Measurements from ENCODE around the gene PRKAR1B.

DNA sequence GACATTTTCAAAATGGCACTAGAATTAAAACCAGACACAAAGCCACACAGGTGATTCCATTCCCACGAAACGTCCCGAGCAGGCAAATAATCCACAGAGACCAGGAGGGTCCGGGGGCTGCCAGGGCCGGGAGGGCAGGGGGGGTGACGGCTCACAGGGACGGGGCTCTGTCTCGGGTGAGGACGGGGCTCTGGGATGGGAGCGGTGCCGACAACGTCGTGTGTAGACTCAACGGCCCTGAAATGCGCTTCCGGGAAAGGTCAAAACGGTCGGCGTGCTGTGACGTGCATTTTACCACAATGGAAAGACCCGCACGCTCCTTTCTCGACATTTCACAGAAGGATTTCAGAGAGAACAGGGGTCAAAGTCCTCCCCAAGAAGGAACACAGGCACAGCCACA is 144.2 kb downstream of the PRKAR1B start:
- TF ChIP-seq POLR2A (IDR thresholded peaks at IDR 0.05; ENCODE audit: borderline replicate concordance, extremely low read depth, insufficient read depth, insufficient read length) (no peak), YY1 (IDR thresholded peaks at IDR 0.05; ENCODE audit: extremely low read depth, insufficient replicate concordance, low read depth, low read length) (no peak), FOSL1 (IDR thresholded peaks at IDR 0.05; ENCODE audit: low read depth) (no peak), EZH2 (IDR thresholded peaks at IDR 0.05) (no peak), POLR2AphosphoS5 (IDR thresholded peaks at IDR 0.05; ENCODE audit: low read depth, low read length) (no peak), ZNF274 (IDR thresholded peaks at IDR 0.05; ENCODE audit: low read depth, low read length) (no peak), ZFX (IDR thresholded peaks at IDR 0.05) (no peak), SRF (IDR thresholded peaks at IDR 0.05; ENCODE audit: low read depth) (no peak), TCF7L2 (IDR thresholded peaks at IDR 0.05; ENCODE audit: borderline replicate concordance, extremely low read depth, insufficient read depth, insufficient read length) (no peak), SP1 (IDR thresholded peaks at IDR 0.05; ENCODE audit: low read depth) (no peak)
- TF ChIP-seq, protein P1, sequence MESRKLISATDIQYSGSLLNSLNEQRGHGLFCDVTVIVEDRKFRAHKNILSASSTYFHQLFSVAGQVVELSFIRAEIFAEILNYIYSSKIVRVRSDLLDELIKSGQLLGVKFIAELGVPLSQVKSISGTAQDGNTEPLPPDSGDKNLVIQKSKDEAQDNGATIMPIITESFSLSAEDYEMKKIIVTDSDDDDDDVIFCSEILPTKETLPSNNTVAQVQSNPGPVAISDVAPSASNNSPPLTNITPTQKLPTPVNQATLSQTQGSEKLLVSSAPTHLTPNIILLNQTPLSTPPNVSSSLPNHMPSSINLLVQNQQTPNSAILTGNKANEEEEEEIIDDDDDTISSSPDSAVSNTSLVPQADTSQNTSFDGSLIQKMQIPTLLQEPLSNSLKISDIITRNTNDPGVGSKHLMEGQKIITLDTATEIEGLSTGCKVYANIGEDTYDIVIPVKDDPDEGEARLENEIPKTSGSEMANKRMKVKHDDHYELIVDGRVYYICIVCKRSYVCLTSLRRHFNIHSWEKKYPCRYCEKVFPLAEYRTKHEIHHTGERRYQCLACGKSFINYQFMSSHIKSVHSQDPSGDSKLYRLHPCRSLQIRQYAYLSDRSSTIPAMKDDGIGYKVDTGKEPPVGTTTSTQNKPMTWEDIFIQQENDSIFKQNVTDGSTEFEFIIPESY (IDR thresholded peaks at IDR 0.05; ENCODE audit: extremely low read depth, insufficient replicate concordance, low read length), result no peak
- TF ChIP-seq, protein P2, sequence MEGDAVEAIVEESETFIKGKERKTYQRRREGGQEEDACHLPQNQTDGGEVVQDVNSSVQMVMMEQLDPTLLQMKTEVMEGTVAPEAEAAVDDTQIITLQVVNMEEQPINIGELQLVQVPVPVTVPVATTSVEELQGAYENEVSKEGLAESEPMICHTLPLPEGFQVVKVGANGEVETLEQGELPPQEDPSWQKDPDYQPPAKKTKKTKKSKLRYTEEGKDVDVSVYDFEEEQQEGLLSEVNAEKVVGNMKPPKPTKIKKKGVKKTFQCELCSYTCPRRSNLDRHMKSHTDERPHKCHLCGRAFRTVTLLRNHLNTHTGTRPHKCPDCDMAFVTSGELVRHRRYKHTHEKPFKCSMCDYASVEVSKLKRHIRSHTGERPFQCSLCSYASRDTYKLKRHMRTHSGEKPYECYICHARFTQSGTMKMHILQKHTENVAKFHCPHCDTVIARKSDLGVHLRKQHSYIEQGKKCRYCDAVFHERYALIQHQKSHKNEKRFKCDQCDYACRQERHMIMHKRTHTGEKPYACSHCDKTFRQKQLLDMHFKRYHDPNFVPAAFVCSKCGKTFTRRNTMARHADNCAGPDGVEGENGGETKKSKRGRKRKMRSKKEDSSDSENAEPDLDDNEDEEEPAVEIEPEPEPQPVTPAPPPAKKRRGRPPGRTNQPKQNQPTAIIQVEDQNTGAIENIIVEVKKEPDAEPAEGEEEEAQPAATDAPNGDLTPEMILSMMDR (IDR thresholded peaks at IDR 0.05 in 2 of 3, conservative IDR thresholded peaks at IDR 0.05 in 1 of 3; ENCODE audit: borderline replicate concordance in 1 of 3, insufficient read depth in 1 of 3, low read depth in 2 of 3, low read length in 2 of 3), result no peak

Data from HCT116 (cell line).